Hepatocyte (in vitro differentiated cells): Measurements from ENCODE around the gene GLP2R. TPM values are rescaled to one million over a fixed set of nuclear protein-coding genes. Genes with fewer than 3 reads are reported as not detected.

Experiments
- DNase-seq: peaks from one replicate; pipeline ENCODE4 v3.0.0-alpha.2; 2016; ENCODE audit warnings: low spot score
- H2AFZ ChIP-seq: fragments of 200-600 bp; sonication (generic); 2 replicates; pipeline ENCODE4 v1.6.0; 2016; ENCODE audit warnings: antibody characterized with exemption, mild to moderate bottlenecking
- H3K27ac ChIP-seq: fragments of 200-600 bp; sonication (generic); 2 replicates; pipeline ENCODE4 v1.5.1; 2016; ENCODE audit warnings: mild to moderate bottlenecking
- H3K27me3 ChIP-seq: fragments of 200-600 bp; sonication (generic); 2 replicates; pipeline ENCODE4 v1.6.1; 2016
- H3K36me3 ChIP-seq: fragments of 200-600 bp; sonication (generic); replicated peaks from 2 replicates; pipeline ENCODE4 v1.5.1; 2016; ENCODE audit warnings: low read depth; ENCODE audit not compliant: insufficient read depth
- H3K4me1 ChIP-seq: fragments of 200-600 bp; sonication (generic); 2 replicates; pipeline ENCODE4 v1.5.1; 2016; ENCODE audit warnings: mild to moderate bottlenecking, moderate library complexity; ENCODE audit not compliant: insufficient read depth
- H3K4me2 ChIP-seq: fragments of 200-600 bp; sonication (generic); 2 replicates; pipeline ENCODE4 v1.6.0; 2016
- H3K4me3 ChIP-seq: fragments of 200-600 bp; sonication (generic); 2 replicates; pipeline ENCODE4 v1.5.1; 2016; ENCODE audit warnings: mild to moderate bottlenecking
- H3K79me2 ChIP-seq: fragments of 200-600 bp; sonication (generic); 2 replicates; pipeline ENCODE4 v1.6.0; 2017; ENCODE audit warnings: mild to moderate bottlenecking
- H3K9me2 ChIP-seq: fragments of 200-600 bp; sonication (generic); replicated peaks from 2 replicates; pipeline ENCODE4 v1.6.0; 2017; ENCODE audit warnings: mild to moderate bottlenecking; ENCODE audit not compliant: insufficient read depth
- H3K9me3 ChIP-seq: fragments of 200-600 bp; sonication (generic); 2 replicates; pipeline ENCODE4 v1.5.1; 2016; ENCODE audit warnings: low read depth, mild to moderate bottlenecking
- H4K20me1 ChIP-seq: fragments of 200-600 bp; sonication (generic); 2 replicates; pipeline ENCODE4 v1.6.0; 2016; ENCODE audit warnings: mild to moderate bottlenecking; ENCODE audit not compliant: insufficient read depth, poor library complexity, severe bottlenecking
- CTCF ChIP-seq: fragments of 200-600 bp; sonication (generic); IDR thresholded peaks from 2 replicates; pipeline ENCODE4 v1.5.1; 2016; ENCODE audit warnings: antibody characterized with exemption, mild to moderate bottlenecking; ENCODE audit not compliant: poor library complexity
- EZH2 ChIP-seq: fragments of 200-600 bp; sonication (generic); IDR thresholded peaks from 2 replicates; pipeline ENCODE4 v1.6.1; 2016; ENCODE audit warnings: antibody characterized with exemption, mild to moderate bottlenecking, borderline replicate concordance
- EZH2phosphoT487 ChIP-seq: fragments of 200-600 bp; sonication (generic); IDR thresholded peaks from one replicate; pipeline ENCODE4 v1.6.1; 2018; ENCODE audit warnings: antibody characterized with exemption, mild to moderate bottlenecking, low read depth, moderate library complexity; ENCODE audit not compliant: unreplicated experiment, severe bottlenecking
- WGBS: methylation state at CpG from one replicate; pipeline ENCODE4 v1.1.6; 2016; ENCODE audit warnings: low lambda C conversion rate; ENCODE audit errors: missing lambda C conversion rate; 5-methylcytosine and 5-hydroxymethylcytosine counted together
- polyA plus RNA-seq: library from polyadenylated mRNA; unstranded; fragments of >200 nt; fragmentation: Nextera tagmentation; extraction: Ambion mirVana; gene quantifications from 2 replicates; pipeline ENCODE4 v1.2.1, GENCODE V29; 2016
- total RNA-seq: library from RNA; depleted of rRNA; stranded (reverse); fragments of >200 nt; gene quantifications from 2 replicates; pipeline ENCODE4 v1.2.3, GENCODE V29; 2014

The GLP2R gene
- total and polyA plus RNA-seq, 2 experiments from 2014 or later = 1.5 to 3.3 TPM

GRCh38 chr17:9801505-9801904 is 24.2 kb upstream of the GLP2R start:
- TF ChIP-seq CTCF (no peak), EZH2phosphoT487 (no peak), EZH2 (no peak)
- WGBS = 65% methylated on average over 2 of the region's 2 CpGs
- H3K27ac ChIP-seq = no peak overlapping the region

GRCh38 chr17:9802294-9802693 is 23.4 kb upstream of the GLP2R start:
- Histone ChIP-seq H3K27ac (no peak overlapping the region), H3K36me3 (no peaks in the 10 kb centered on the region), H3K9me2 (no peaks in the 10 kb centered on the region), H3K4me3 (no peak overlapping the region), H3K79me2 (no peaks in the 10 kb centered on the region), H3K4me2 (no peak overlapping the region), H2AFZ (no peak overlapping the region), H4K20me1 (no peaks in the 10 kb centered on the region), H3K27me3 (no peaks in the 10 kb centered on the region), H3K9me3 (no peaks in the 10 kb centered on the region), H3K4me1 (no peaks in the 10 kb centered on the region)
- DNase-seq = no peak
- WGBS = 72% methylated on average over 13 of the region's 13 CpGs
- TF ChIP-seq EZH2 = no peak
- TF ChIP-seq CTCF = no peak
- no peak for TF ChIP-seq EZH2phosphoT487

More at GRCh38 chr17:9801505-9801904, 24.2 kb upstream of the GLP2R start:
- H4K20me1 ChIP-seq = no peaks in the 10 kb centered on the region
- no peak overlapping the region for H2AFZ ChIP-seq
- no peaks in the 10 kb centered on the region for H3K36me3 ChIP-seq
- DNase-seq = no peak
- no peaks in the 10 kb centered on the region for H3K9me2 ChIP-seq
- H3K79me2 ChIP-seq = no peaks in the 10 kb centered on the region
- H3K27me3 ChIP-seq = no peaks in the 10 kb centered on the region
- H3K4me2 ChIP-seq = no peak overlapping the region
- no peaks in the 10 kb centered on the region for H3K4me1 ChIP-seq
- H3K4me3 ChIP-seq = no peak overlapping the region
- no peaks in the 10 kb centered on the region for H3K9me3 ChIP-seq

- H4K20me1 ChIP-seq = no peaks in the 10 kb centered on the region
- no peaks in the 10 kb centered on the region for H3K36me3 ChIP-seq
- TF ChIP-seq CTCF (no peak), EZH2phosphoT487 (no peak), EZH2 (no peak)
- no peak overlapping the region for H3K4me3 ChIP-seq
- H3K27ac ChIP-seq = no peak overlapping the region
- 85% methylated on average over 4 of the region's 4 CpGs for WGBS
- no peaks in the 10 kb centered on the region for H3K9me2 ChIP-seq
- DNase-seq = no peak
- H3K4me1 ChIP-seq = no peaks in the 10 kb centered on the region
- no peaks in the 10 kb centered on the region for H3K27me3 ChIP-seq
- no peaks in the 10 kb centered on the region for H3K9me3 ChIP-seq
- H3K79me2 ChIP-seq = no peaks in the 10 kb centered on the region
- no peak overlapping the region for H2AFZ ChIP-seq
- H3K4me2 ChIP-seq = no peak overlapping the region
Measured at GRCh38 chr17:9802697-9803096, 23.0 kb upstream of the GLP2R start.

- Histone ChIP-seq H3K79me2 (no peaks in the 10 kb centered on the region), H3K27me3 (no peaks in the 10 kb centered on the region), H3K4me1 (no peaks in the 10 kb centered on the region), H2AFZ (no peak overlapping the region), H3K9me3 (no peaks in the 10 kb centered on the region), H4K20me1 (no peaks in the 10 kb centered on the region), H3K4me3 (no peak overlapping the region), H3K9me2 (no peaks in the 10 kb centered on the region), H3K4me2 (no peak overlapping the region), H3K36me3 (no peaks in the 10 kb centered on the region), H3K27ac (no peak overlapping the region)
- no peak for DNase-seq
- TF ChIP-seq CTCF (no peak), EZH2 (no peak)
- WGBS = 64% methylated on average over 4 of the region's 4 CpGs
Measured at GRCh38 chr17:9805769-9806168, 20.0 kb upstream of the GLP2R start.
